Lower leg skin (tissue), 4 donors: ENCODE results near the gene TMEM135. TPM values are rescaled to one million over a fixed set of nuclear protein-coding genes. Genes with fewer than 3 reads are reported as not detected.

Experiments
- DNase-seq, 2 donors: peaks; one replicate each; pipeline ENCODE4 v3.0.0-alpha.2; 2019; ENCODE audit warnings: low spot score in 2 of 2
- H3K4me3 ChIP-seq: fragments of 200-600 bp; sonication (generic); 2 replicates; pipeline ENCODE4 v1.5.1; 2017; ENCODE audit warnings: mild to moderate bottlenecking, low read depth; ENCODE audit not compliant: poor library complexity, severe bottlenecking
- POLR2A ChIP-seq, 2 donors: fragments of 450-650 bp; IDR thresholded peaks; one replicate each; pipeline ENCODE4 v1.6.1; 2016 to 2017; ENCODE audit warnings: antibody characterized with exemption in 2 of 2, mild to moderate bottlenecking in 1 of 2, moderate library complexity in 1 of 2
- WGBS, 2 donors: methylation state at CpG; one replicate each; pipeline ENCODE4 v1.1.5; 2018; 5-methylcytosine and 5-hydroxymethylcytosine counted together
- intact Hi-C: fragments of 100-400 bp; cut with DNase I; formaldehyde crosslinking; loops from one replicate; pipeline ENCODE4 v1.15.0; 2023; ENCODE audit warnings: low total_unique reads
- total RNA-seq, 4 donors: library from RNA; depleted of rRNA; stranded (reverse); fragments of >200 nt; gene quantifications; one replicate each; pipeline ENCODE4 v1.1.0, GENCODE V29; 2016
- TF ChIP-seq, protein P1 (sequence below), 3 donors: fragments of 450-650 bp; IDR thresholded peaks; one replicate each; pipeline ENCODE4 v1.5.1; 2016; ENCODE audit warnings: antibody characterized with exemption in 3 of 3, mild to moderate bottlenecking in 3 of 3, moderate library complexity in 2 of 3

Gene TMEM135
- total RNA-seq, 4 donors from 2014 or later = 6.2 to 14.2 (median 10.3) TPM

DNA sequence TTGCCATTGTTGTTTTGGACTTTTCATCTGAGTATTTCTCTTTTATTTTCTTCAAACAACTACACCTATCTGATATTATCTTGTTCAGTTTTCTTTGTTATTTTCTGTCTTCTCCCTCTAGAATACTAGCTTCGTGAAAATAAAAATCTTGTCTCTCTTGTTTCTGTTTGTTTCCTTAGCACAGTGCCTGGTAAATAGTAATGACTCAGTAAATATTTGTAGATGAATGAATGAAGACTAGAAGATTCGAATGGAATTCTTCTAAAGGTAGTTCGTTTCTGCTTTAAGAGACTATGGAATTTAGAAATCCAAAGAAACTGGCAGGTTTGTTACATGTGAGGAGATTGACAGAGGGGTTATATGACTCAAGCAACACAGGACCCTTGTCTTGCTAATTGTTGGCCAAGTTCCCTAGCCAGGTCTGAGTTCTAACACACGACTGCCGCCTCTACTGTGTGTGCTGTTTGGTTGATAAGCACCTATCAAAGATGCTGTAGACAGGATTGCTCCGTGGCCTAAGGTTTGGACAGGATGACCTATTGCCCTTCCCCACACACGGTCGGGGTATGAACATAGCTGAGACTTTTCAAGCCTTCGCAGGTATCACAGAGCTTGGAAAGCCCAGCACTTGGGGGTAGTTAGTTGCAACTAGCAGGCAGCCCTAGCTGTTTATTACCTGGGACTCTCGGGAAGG is 831 bp upstream of the TMEM135 start:
- 25 to 28% methylated on average over 9 to 10 of the region's 10 CpGs for WGBS, 2 donors
- TF ChIP-seq POLR2A (IDR thresholded peaks at IDR 0.05) = no peak
- TF ChIP-seq, protein P1, sequence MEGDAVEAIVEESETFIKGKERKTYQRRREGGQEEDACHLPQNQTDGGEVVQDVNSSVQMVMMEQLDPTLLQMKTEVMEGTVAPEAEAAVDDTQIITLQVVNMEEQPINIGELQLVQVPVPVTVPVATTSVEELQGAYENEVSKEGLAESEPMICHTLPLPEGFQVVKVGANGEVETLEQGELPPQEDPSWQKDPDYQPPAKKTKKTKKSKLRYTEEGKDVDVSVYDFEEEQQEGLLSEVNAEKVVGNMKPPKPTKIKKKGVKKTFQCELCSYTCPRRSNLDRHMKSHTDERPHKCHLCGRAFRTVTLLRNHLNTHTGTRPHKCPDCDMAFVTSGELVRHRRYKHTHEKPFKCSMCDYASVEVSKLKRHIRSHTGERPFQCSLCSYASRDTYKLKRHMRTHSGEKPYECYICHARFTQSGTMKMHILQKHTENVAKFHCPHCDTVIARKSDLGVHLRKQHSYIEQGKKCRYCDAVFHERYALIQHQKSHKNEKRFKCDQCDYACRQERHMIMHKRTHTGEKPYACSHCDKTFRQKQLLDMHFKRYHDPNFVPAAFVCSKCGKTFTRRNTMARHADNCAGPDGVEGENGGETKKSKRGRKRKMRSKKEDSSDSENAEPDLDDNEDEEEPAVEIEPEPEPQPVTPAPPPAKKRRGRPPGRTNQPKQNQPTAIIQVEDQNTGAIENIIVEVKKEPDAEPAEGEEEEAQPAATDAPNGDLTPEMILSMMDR (IDR thresholded peaks at IDR 0.05) = no peak
- intact Hi-C loops = no loop called here
- H3K4me3 ChIP-seq = peak overlapping the region; percentile 60
- DNase-seq = no peak

DNA sequence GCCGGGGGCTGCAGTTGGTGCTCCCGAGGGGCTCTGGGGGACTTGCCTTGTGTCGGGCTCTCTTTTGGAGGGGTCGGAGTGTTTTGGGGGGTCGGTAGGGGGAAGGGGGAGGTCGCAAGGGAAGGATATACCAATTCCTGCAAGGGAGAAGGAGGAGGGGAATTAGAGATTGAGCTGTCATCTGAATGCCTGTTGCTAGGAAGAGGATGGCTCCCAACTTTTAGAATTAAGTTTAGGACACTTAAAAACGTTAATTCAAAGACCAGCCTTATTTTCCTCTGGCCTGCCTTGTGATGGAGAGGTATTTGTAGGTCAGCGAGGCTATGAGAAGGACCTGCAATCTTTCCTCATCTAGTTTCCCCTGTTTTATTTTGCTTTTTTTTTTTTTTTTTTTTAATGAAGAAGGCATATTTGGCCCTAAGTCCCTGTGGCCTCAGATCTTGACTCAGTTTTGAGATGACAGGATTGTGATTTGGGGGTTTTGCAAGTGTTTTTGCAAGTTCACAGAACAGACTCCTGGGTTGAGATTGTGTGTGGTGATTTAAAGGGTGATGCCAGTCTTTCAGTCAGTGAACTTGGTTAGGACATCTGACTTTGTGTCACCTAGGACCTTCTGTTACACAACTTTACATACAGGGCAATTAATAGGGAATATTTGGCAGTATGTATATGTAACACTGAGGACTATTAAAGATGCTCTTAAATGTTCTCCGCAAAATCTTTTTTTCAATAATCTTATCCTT is 672 bp downstream of the TMEM135 start:
- 11 to 12% methylated on average over 9 of the region's 9 CpGs for WGBS, 2 donors
- H3K4me3 ChIP-seq = peak overlapping the region; percentile 60
- no peak for TF ChIP-seq POLR2A (IDR thresholded peaks at IDR 0.05)
- TF ChIP-seq, protein P1 (IDR thresholded peaks at IDR 0.05) = no peak
- no peak for DNase-seq
- intact Hi-C loops = no loop called here

DNA sequence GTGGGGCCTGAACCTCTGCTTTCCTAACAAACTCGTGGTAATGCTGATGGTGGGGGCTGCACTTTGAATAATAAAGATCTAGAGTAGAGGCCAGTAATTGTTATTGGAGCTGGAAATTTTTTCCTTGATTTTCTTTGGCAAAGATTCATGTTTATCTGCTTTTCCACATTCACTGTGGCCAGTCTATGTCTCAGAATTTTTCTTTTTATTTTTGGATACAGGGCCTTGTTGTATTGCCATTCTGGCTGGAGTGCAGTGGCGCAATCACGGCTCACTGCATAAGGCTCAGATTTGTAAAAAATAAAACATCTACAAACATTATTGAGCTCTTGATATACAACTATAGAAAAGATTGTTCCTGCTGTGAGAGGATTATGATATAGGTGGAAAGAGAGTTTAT is 1.6 kb downstream of the TMEM135 start:
- DNase-seq = no peak
- 40 to 58% methylated on average over 3 of the region's 3 CpGs for WGBS, 2 donors
- H3K4me3 ChIP-seq = no peak overlapping the region
- intact Hi-C loops = no loop called here
- TF ChIP-seq, protein P1 (IDR thresholded peaks at IDR 0.05) = no peak
- no peak for TF ChIP-seq POLR2A (IDR thresholded peaks at IDR 0.05)

DNA sequence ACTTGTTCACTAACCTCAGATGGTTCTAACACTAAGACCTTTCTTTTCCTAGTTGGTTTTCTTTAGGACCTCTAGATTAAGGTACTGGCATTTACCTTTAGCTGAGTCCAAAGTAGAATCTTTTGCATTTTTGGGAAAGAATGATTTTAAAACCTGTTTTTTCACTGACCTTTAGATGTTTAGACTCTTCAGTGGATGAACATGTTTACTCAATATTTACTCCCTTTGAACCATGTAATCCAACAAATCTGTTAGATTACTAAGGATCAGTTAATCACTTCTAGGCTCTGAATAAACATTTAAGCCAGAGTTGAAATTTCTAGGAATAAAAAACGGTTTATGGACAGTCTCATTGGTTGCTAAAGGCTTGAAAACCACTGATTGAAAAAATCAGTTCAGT is 6.2 kb downstream of the TMEM135 start:
- intact Hi-C loops = no loop called here
- 78 to 89% methylated on average over 1 of the region's 1 CpG for WGBS, 2 donors
- TF ChIP-seq, protein P1 (IDR thresholded peaks at IDR 0.05) = no peak
- TF ChIP-seq POLR2A (IDR thresholded peaks at IDR 0.05) = no peak

DNA sequence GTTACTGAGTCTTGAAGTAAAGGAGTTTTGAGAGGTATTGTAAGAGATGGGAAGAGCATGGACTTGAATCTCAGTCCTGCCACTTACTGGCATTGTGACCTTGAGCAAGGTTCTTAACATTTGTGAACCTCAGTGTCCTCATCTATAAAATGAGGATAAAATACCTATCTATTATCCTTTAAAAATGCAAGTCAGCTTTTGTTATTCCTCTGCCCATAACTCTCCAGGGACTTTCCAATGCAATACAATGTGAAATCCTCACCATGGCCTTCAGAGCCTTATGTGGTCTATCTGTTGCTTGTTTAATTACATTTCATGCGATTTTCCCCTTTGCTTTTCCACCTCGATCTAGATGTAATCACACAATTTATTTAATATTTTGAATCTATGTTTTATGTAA is 9.1 kb downstream of the TMEM135 start:
- no peak overlapping the region for H3K4me3 ChIP-seq
- TF ChIP-seq POLR2A (IDR thresholded peaks at IDR 0.05) = no peak
- TF ChIP-seq, protein P1 (IDR thresholded peaks at IDR 0.05) = no peak
- intact Hi-C loops = no loop called here
- 96 to 100% methylated on average over 2 of the region's 2 CpGs for WGBS, 2 donors
- DNase-seq = no peak

More for the DNA sequence above, 6.2 kb downstream of the TMEM135 start:
- no peak overlapping the region for H3K4me3 ChIP-seq
- no peak for DNase-seq
